ENCODE measurements around the gene CCL22.
A peak's percentile ranks its signal among the peaks of the same experiment; 100 is the strongest.
"Not testable (repeated sequence)": the region's sequence is repeated elsewhere in the genome, so short reads cannot be mapped to it uniquely, and the experiment has no call there.

CCL22 gene

GRCh38 chr16:57358527-57359095 lies at the start of gene CCL22:
Gene CCL22, plus strand, starts transcription at chr16:57358783. Its CDS starts 34 bp downstream, at chr16:57358817.
- DNase-seq: peak in 1 of 2 donors; percentile 15

- no peak for DNase-seq
These were observed 47.8 kb upstream of the CCL22 start for GRCh38 chr16:57310801-57311200.

GRCh38 chr16:57313509-57313908 lies 45.1 kb upstream of the CCL22 start:
- DNase-seq: no peak

- DNase-seq: peak in 1 of 2 donors; percentile 10
These were observed 44.3 kb upstream of the CCL22 start for GRCh38 chr16:57314161-57314785.

- no peak for DNase-seq
These were observed 43.2 kb upstream of the CCL22 start for GRCh38 chr16:57315416-57315815.

- no peak for DNase-seq
These were observed 42.1 kb upstream of the CCL22 start for GRCh38 chr16:57316390-57317017.

GRCh38 chr16:57318240-57318970 lies 40.2 kb upstream of the CCL22 start:
- no peak for DNase-seq

- no peak for DNase-seq
These were observed 38.9 kb upstream of the CCL22 start for GRCh38 chr16:57319646-57320045.

- no peak for DNase-seq
These were observed 33.8 kb upstream of the CCL22 start for GRCh38 chr16:57324749-57325148.

GRCh38 chr16:57325458-57325857 lies 33.1 kb upstream of the CCL22 start:
- no peak for DNase-seq

GRCh38 chr16:57329718-57330327 lies 28.8 kb upstream of the CCL22 start:
- no peak for DNase-seq

- no peak for DNase-seq
These were observed 27.2 kb upstream of the CCL22 start for GRCh38 chr16:57331355-57331754.

- no peak for DNase-seq
These were observed 25.2 kb upstream of the CCL22 start for GRCh38 chr16:57333402-57333801.

- no peak for DNase-seq
These were observed 23.2 kb upstream of the CCL22 start for GRCh38 chr16:57335366-57335765.

- no peak for DNase-seq
These were observed 17.5 kb upstream of the CCL22 start for GRCh38 chr16:57341062-57341440.

GRCh38 chr16:57341441-57342303 lies 16.9 kb upstream of the CCL22 start:
- DNase-seq: no peak

- not testable (repeated sequence) for DNase-seq
These were observed 16.0 kb upstream of the CCL22 start for GRCh38 chr16:57342606-57343005.

GRCh38 chr16:57343221-57343620 lies 15.4 kb upstream of the CCL22 start:
- no peak for DNase-seq

- not testable (repeated sequence) for DNase-seq
These were observed 14.5 kb upstream of the CCL22 start for GRCh38 chr16:57344094-57344493.

- DNase-seq: no peak
These were observed 13.6 kb upstream of the CCL22 start for GRCh38 chr16:57345021-57345420.

- DNase-seq: no peak
These were observed 12.8 kb upstream of the CCL22 start for GRCh38 chr16:57345666-57346204.

GRCh38 chr16:57347858-57348257 lies 10.7 kb upstream of the CCL22 start:
- no peak for DNase-seq

All from CD4-positive, alpha-beta T cell treated with Interferon alpha-2 for 1 hour (primary cell).